AG08395 (cell line): Measurements from ENCODE around the gene PRR13.

Experiments used
- DNase-seq: peaks from one replicate; pipeline ENCODE4 v3.0.0; 2012; ENCODE audit warnings: mixed read lengths, low spot score

PRR13 gene

DNA sequence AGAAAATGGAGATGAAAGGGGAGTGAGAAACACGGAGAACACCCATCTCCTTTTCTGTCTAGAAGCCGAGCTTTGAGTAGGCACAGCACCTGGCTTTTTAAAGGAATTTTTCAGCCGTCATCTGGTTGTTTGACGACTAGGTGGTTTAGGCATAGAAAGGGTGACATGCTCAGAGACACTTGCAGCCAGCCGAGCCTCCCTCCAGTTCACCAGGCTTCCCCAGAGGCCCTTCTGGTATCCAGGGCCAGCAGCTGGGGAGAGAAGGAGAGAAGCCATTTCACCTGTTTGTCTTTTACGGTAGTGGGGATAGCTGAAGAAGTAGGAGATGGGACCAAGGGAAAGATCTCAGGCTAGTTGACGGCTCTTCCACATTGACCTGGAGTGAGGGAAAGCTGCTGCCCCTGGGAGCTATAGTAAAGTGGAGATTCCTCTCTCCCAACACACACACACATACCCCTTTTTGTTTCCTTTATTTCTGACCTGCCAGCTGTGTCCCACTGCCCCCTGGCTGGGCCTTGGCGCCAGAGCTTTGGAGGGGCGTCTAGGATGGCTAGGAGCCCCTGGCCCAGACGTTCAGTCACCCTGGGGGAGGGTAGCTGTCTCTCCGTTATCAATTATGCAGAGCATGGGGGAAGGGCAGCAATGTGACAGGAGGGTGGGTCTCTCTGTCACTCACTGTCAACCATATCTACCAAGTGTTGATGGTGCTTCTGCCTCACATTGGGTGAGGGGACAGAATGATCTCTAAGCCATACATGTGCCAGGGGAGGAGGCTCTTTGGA is 52.3 kb downstream of the PRR13 start:
- DNase-seq, result no peak
